Endodermal cell (in vitro differentiated cells): ENCODE data around the gene BTBD2. TPM values are rescaled to one million over a fixed set of nuclear protein-coding genes. Genes with fewer than 3 reads are reported as not detected.
A peak's percentile ranks its signal among the peaks of the same experiment; 100 is the strongest.

ENCODE experiments used
- DNase-seq: peaks from one replicate; pipeline ENCODE4 v3.0.0-alpha.2; 2017
- H3K27ac ChIP-seq: 2 replicates; pipeline ENCODE4 v1.5.1; 2013; ENCODE audit warnings: mild to moderate bottlenecking, low read depth, low read length, moderate library complexity
- H3K27me3 ChIP-seq: 2 replicates; pipeline ENCODE4 v1.6.1; 2013; ENCODE audit warnings: mild to moderate bottlenecking, low read length, moderate library complexity; ENCODE audit not compliant: insufficient read depth, control insufficient read depth, poor library complexity, severe bottlenecking
- H3K36me3 ChIP-seq: 2 replicates; pipeline ENCODE4 v1.7.0; 2013; ENCODE audit warnings: mild to moderate bottlenecking, low read length, moderate library complexity; ENCODE audit not compliant: control insufficient read depth, insufficient read depth
- H3K4me1 ChIP-seq: one replicate; pipeline ENCODE4 v1.7.0; 2013; ENCODE audit warnings: low read length; ENCODE audit not compliant: control insufficient read depth, insufficient read depth
- H3K4me3 ChIP-seq: 2 replicates; pipeline ENCODE4 v1.5.1; 2013; ENCODE audit warnings: mild to moderate bottlenecking, low read length, moderate library complexity
- H3K9ac ChIP-seq: 2 replicates; pipeline ENCODE4 v1.6.1; 2013; ENCODE audit warnings: mild to moderate bottlenecking, low read length, moderate library complexity; ENCODE audit not compliant: poor library complexity, severe bottlenecking; ENCODE audit errors: extremely low read depth
- H3K9me3 ChIP-seq: 2 replicates; pipeline ENCODE4 v1.6.1; 2013; ENCODE audit warnings: mild to moderate bottlenecking, low read length, moderate library complexity; ENCODE audit not compliant: control insufficient read depth
- H3K27ac Mint-ChIP-seq: 2 replicates; pipeline ENCODE4 v1.8.0; 2020; ENCODE audit warnings: mixed read lengths
- H3K27me3 Mint-ChIP-seq: 2 replicates; pipeline ENCODE4 v1.8.0; 2021; ENCODE audit warnings: mild to moderate bottlenecking, mixed read lengths; ENCODE audit not compliant: insufficient read depth
- H3K36me3 Mint-ChIP-seq: 2 replicates; pipeline ENCODE4 v1.8.0; 2020; ENCODE audit warnings: low read depth, mixed read lengths
- H3K4me1 Mint-ChIP-seq: 2 replicates; pipeline ENCODE4 v1.8.0; 2020; ENCODE audit warnings: mixed read lengths
- H3K4me3 Mint-ChIP-seq: 2 replicates; pipeline ENCODE4 v1.8.0; 2020; ENCODE audit warnings: mild to moderate bottlenecking, moderate library complexity, mixed read lengths
- H3K9me3 Mint-ChIP-seq: 2 replicates; pipeline ENCODE4 v1.8.0; 2020; ENCODE audit warnings: mild to moderate bottlenecking, mixed read lengths
- CTCF ChIP-seq: fragments of 200-600 bp; sonication (generic); conservative IDR thresholded peaks from 2 replicates; pipeline ENCODE4 v1.5.0; 2021; ENCODE audit warnings: antibody characterized with exemption, mild to moderate bottlenecking
- WGBS, 2 experiments: methylation state at CpG; one replicate each; pipeline versions ENCODE4 v1.1.5 to v1.1.7; 2013; ENCODE audit warnings: missing lambda C conversion rate in 2 of 2, mixed read lengths in 1 of 2; ENCODE audit not compliant: insufficient coverage in 1 of 2, insufficient read length in 1 of 2; 5-methylcytosine and 5-hydroxymethylcytosine counted together
- total RNA-seq, 2 donors: library from RNA; stranded (reverse); fragmentation: NEBNext Ultra II Directional in 1 of 2; extraction: Animal tissue kit (Norgen Biotek cat#: 25700) in 1 of 2; gene quantifications; 2 replicates in 1 of 2; 3 replicates in 1 of 2; pipeline ENCODE4 v1.2.1, GENCODE V29; 2021

BTBD2 gene
- total RNA-seq, 2 donors from 2014 or later = 107 to 112 TPM

DNA sequence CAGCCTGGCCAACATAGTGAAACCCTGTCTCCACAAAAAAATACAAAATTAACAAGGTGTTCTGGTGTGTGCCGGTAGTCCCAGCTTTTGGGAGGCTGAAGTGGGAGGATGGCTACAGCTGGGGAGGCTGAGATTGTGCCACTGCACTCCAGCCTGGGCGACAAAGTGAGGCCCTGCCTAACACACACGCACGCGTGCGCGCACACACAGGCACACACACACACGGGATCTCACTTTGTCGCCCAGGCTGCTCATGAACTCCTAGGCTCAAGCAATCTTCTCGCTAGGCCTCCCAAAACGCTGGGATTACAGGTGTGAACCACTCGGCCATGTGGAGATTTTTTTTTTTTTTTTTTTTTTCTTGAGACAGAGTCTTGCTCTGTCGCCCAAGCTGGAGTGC is 3.2 kb upstream of the BTBD2 start:
- Histone ChIP-seq H3K9ac (no peak overlapping the region), H3K36me3 (no peaks in the 10 kb centered on the region), H3K9me3 (no peaks in the 10 kb centered on the region), H3K4me1 (no peaks in the 10 kb centered on the region), H3K27me3 (no peaks in the 10 kb centered on the region), H3K4me3 (no peak overlapping the region), H3K27ac (no peak overlapping the region)
- DNase-seq = no peak
- H3K4me1 Mint-ChIP-seq = peaks cover 2% of the 10 kb centered on the region
- peaks cover 11% of the 10 kb centered on the region for H3K9me3 Mint-ChIP-seq
- no peak for TF ChIP-seq CTCF
- WGBS, 2 experiments = 96 to 97% methylated on average over 9 to 12 of the region's 13 CpGs
- H3K36me3 Mint-ChIP-seq = peaks cover 2% of the 10 kb centered on the region
- H3K27ac Mint-ChIP-seq = no peak overlapping the region
- peaks cover 11% of the 10 kb centered on the region for H3K27me3 Mint-ChIP-seq
- H3K4me3 Mint-ChIP-seq = no peak overlapping the region

GRCh38 chr19:2016041-2016807 is 710 bp upstream of the BTBD2 start:
- peak; percentile 79 for DNase-seq
- no peaks in the 10 kb centered on the region for H3K9me3 ChIP-seq
- 87 to 92% methylated on average over 13 to 22 of the region's 23 CpGs for WGBS, 2 experiments

More at GRCh38 chr19:2016041-2016807, 710 bp upstream of the BTBD2 start:
- H3K36me3 Mint-ChIP-seq = peaks cover 14% of the 10 kb centered on the region
- no peak overlapping the region for H3K4me3 ChIP-seq
- H3K27ac Mint-ChIP-seq = no peak overlapping the region
- peaks cover under 1% of the 10 kb centered on the region for H3K9me3 Mint-ChIP-seq
- no peaks in the 10 kb centered on the region for H3K27me3 ChIP-seq
- H3K4me1 Mint-ChIP-seq = no peaks in the 10 kb centered on the region
- H3K27me3 Mint-ChIP-seq = peaks cover under 1% of the 10 kb centered on the region
- no peaks in the 10 kb centered on the region for H3K4me1 ChIP-seq
- peaks cover 5% of the 10 kb centered on the region for H3K36me3 ChIP-seq
- H3K27ac ChIP-seq = no peak overlapping the region
- H3K9ac ChIP-seq = no peak overlapping the region
- no peak for TF ChIP-seq CTCF
- peak overlapping the region; percentile 36 for H3K4me3 Mint-ChIP-seq
